HG03045 (cell line): ENCODE results near the gene MOB3C.

ENCODE experiments used
- ATAC-seq: cut with Tn5 transposase; IDR thresholded peaks from one replicate; pipeline ENCODE4 v1.9.1; 2021; ENCODE audit warnings: mild to moderate bottlenecking, moderate library complexity; ENCODE audit not compliant: unreplicated experiment

The MOB3C gene

DNA sequence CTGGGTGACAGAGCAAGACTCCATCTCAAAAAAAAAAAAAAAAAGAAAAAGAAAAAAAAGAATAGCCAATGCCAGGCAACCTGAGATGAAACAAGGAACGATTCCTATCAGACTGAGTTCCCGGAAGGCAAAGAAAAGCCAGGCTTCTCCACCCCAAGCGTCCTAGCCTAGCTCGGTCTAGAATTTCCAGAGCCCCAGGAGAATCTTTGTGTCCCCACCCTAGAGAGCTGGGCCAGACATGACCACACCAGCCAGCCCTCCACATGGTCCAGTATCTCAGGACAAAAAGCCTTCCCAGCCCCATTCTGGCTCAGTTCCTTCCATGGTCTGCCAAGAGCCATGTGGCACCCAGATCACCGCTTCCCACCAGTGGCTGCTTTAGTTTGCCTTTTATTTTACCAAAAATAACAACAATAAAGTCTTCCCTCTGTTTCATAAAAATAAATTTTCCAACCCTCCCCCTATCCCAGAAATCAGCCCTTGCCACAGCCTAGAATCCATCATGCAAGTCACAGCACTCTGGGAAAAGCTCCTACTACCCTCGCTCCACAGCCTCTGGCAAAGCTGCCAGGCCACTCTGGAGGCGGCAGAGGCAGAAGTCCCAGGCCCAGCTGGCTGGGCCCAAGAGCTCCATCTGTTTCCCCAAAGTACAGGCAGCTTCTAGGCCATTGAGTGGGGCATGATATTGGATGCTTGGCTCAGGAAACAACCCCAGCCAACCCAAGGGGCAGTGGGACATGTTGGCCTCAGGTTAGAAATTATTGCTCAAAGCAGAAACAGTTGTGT is 9.1 kb downstream of the MOB3C start:
- no peak for ATAC-seq

DNA sequence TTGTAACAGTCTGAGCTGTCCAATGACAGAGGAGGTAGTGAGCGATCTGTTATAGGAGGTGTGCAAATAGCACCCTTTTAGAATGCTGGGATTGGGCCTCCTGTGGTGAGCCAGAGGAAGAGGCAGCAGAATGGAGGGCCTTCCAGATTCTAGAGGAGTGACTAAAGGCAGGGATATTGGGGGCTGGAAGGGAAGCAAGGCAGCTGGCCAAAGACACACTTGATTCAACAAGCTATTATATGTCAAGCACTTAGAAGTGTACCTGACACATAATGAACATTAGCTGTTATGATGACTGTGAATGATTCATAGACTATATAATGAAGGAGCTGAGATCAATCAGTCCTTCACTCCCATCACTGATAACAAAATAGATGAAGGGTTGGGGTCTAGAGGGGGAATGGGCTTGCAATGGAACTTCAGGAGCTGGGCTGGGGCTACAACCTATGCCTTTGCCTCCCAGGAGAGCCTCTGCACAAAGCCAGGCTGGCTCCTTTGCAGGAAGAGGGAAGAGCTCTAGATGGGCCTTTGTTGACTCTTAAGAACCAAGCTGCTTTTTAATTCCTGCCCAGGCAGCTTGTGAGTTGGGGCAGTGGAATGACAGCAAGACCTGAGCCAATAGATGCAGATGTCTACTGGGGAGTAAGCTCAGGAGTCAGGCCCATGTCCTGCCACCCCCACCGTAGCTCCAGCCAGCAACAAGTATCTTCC is 10.2 kb downstream of the MOB3C start:
- ATAC-seq, result no peak

DNA sequence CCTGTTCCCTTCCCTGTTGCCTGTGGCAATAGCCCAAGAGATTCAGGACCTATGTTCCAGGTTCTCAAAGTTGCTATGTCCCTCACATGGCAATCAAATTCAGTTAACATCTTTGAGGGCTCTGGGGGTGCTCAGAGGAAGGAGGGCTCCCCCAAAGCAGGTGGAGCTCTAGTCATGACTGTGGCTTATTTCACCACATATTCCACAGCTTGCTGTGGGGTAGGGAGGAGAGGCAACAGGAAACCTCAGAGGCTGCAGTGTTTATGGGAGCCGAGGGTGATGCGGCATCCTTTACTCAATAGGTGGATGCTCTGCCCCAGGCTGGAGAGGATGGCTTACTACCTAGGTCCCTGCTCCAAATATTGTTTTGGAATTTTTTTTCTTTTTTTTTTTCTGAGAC is 11.4 kb downstream of the MOB3C start:
- no peak for ATAC-seq

DNA sequence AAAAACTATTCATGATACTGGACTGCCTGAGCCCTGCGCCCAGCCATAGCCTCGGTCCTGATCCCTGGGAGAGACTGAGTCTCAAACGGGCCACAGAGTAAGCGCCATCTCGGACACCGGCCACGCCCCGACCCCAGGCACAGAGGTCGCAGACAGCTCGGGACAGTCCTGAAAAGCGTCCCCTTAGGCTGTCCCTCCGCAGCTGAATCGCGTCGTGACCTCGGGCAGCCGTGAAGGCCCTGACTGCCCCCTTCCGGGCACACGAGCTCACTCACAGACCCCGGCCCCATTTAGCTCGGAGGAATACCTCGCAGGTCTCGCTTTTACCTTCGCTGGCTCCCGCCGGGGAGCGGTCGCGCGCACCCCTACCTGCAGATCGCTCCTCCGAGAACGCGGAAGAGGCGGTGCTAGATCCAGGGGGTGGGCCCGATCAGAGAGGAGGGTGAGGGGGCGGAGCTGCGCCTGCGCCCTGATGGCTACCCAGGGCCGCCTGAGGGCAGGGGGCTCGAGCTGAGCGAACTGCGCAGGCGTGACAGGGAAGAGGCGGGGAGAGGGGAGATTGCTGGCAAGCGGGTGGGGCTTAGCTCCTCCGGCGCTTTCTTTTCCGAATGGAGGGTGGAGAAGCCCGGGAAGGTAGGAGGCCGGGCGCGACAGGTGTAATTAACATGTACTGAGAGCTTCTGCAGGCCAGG is 12.6 kb downstream of the MOB3C start, which contains the start of gene MKNK1:
Gene MKNK1, minus strand, starts transcription at position 411 of the 692 bp plus-strand sequence. CDS start 20,941 bp downstream, outside the sequence.
- ATAC-seq, result peak; percentile 92

DNA sequence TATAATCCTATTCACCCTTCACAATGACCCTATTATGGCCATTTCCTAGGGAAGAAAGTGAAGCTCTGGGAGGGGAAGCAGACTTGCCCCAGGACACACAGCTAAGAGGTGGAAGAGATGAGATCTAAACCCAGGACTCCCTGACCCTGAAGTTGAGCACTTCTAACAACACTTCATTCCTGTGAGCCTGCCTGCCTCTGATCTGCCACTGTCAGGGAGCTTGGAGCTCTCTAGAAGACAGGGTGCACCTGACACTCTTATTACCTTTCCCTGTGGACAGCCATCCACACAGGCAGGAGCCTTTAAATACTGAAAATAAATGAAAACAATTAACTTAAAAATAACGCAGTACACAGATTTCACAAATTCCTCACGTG is 13.1 kb downstream of the MOB3C start:
- ATAC-seq, result no peak

DNA sequence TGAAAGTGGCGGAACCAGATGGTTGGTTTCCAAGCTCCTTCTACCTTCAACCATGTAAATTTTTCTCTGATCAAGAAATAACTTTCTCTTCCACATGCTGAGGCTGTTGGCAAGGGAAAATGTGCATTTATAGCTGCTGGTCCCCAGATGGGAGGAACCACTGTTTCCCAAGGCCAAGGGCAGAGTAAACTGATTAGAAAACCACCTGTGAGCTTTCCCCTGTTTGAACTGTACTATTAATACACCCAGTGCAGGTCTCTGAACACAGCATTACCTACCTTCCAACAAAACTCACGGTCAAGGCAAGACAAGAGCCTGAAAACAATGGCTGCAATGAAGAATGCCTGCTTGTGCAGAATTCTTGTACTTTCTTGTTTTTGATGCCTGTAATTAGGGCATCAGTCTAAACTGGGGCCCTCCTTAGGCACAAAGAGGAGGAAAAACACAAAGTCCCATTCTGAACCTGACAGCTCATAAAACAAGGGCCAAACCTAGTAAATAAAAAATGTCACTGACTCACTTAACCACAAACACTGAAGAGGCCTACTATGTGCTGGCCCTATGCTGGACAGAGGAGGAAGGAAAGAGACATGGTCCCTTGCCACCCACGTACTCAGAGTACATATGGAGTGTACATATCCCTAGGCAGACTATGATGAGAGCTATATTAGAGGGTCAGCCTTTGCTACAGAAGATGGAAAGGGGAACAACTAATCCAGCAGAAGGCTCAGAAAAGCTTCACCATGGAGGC is 15.2 kb downstream of the MOB3C start:
- ATAC-seq, result no peak

DNA sequence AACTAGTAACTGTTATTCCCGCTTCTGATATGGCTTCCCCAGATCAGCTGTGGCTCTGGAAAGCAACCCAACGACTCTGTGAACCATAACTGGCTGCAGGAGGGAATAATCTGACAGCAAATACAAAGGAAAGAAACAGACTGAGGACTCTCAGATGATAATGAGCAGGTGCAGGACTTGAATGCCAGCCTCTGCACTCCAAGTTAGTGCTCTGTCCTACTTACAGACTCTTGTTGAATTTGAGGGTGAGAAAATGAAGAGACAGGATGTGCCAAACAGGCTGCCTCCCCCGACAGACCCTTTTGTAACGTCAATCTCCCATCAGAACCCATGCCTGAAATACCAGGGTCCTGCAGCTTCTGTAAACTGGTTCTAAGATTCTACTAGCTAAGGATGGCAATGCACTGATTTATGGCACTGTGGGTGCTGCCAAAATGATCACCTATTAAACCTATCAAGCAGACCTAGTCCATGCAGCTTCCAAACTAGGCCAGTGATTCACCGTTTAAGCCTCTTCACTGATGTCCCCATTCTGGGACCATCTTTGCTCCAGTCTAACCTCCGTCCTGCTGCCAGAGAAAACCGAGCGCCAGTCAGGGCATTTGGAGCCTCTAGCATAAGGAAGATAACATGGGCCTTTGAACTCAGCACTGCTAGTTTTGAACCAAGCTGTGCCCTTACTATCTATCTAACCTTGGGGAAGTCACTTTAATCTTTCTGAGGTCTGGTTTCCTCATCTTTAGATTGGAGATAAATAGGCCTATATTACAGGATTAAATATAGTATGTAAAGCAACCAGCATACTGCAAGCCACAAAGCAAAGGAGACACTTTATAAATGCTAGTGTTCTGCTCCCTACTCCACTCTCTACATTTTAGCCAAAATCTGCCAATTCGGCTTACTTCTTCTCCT is 17.3 kb downstream of the MOB3C start:
- ATAC-seq, result no peak

DNA sequence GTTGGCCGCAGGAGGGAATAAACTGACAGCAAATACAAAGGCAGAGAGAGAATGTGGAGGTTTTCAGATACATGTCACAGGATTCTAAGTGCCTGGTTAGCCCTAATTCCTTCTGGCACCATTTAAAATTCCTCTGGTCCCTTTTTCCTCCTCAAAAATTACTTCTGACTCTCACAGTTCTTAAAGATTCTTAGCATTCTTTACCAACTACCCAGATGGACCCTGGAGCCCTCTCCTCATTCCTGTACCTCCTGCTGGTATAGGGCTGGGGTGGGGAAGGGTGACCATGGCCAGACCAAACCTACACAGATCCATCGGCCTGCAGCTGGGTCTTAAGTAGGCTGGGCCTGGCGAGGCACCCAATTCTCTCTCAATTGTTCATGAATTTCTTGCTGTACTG is 19.8 kb downstream of the MOB3C start:
- no peak for ATAC-seq

DNA sequence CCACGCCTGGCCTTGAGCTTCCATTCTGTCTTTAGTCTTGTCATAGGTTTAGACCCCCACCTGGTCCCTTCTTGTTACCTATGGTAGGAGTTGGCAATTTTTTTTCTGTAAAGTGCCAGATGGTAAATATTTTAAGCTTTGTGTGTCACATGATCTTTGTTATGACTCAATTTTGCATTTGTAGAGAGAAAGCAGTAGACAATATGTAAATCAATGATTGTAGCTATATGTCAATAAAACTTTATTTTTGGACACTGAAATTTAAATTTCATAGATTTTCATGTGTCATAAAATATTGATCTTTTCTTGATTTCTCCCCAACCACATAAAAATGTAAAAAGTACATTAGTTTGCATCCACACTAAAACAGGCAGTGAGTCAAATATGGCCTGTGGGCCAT is 20.6 kb downstream of the MOB3C start:
- no peak for ATAC-seq

DNA sequence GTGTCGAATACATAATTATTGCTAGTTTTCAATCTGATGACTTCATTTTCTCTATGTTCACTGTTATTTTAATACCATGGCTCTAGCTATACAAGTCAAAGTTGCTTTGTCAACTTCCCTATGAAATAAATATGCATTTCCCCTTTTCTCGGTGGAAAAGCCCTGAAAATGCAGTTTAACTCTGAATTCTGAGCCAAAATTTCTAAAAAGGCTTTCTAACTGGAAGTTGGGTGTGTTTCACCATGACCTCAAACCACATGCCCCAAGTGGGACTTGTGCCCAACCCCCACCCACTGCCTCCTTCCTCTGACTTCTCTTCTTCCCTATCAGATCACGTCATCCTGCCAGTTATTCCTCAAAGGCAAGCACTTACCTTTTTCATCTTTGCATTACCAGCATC is 21.5 kb downstream of the MOB3C start:
- ATAC-seq, result no peak

DNA sequence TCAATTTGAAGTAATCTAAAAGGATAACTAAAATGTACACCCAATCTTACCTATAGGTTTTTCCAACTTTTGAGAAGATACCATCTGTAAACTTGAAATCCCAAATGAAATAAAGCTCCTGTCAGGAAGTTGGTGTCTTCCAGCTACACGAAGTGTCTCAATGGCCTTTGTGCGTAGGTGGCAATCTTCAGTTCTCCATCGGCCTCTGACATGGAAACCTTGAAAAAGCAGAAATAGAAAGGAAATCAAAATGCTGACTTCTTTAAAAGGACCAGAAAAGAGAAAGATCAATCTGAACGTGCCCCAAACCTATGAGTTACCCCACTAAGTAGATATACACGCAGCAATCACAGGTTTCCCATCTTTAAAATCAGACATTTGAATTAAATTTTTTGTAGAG is 22.5 kb downstream of the MOB3C start:
- no peak for ATAC-seq

DNA sequence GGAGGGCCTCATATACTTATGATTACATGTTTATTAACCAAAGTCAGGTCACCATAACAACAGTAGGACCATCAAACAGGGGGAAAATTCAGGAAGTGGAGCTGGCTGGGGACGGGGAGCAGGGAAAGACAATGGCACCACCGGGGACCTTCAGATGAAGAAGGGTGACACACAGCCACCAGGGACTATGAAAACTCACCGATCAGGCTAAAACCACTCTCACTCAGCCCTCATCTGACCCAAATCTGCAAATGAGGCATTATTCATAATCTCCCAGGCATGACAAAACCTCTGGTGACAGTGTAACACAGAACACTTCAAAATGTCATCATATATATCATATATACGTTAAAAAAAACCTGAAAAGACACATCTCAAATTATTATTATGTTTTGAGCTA is 23.8 kb downstream of the MOB3C start:
- ATAC-seq, result no peak

DNA sequence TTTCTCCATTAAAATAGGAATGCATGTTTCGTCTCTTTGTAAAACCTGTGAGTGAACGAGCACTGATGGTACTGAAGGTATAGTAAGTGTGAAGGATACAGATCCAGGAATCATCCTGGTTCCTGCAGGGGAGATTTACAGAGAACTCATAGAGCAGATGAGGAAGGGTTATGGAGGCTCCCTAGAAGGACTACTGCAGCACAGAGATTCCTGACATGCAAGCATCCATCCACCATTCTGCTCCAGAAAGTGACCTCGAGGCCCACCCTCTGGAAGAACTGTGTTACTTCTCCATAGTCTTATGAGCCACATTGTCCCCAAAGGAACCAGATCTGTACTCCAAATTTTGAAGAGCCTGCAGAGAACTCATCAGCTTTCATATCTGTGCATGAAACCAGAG is 27.1 kb downstream of the MOB3C start:
- ATAC-seq, result no peak

DNA sequence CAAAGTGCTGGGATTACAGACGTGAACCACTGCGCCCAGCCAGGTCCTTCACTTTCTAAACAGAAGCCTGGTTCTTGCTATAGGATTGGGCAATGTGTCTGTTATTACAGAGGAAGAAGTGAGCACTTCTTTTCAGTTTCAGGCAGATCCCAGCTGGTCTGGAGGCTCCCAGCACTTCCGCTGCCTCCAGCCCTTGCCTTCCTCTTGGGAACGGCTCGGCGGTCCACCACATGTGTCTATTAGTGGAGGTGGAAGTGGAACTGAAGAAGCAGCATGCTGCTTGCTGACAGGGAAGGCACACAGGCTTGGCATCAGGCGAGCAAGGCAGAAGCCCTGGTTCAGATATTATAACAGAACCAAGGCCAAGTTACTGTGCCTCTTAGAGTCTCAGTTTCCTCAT is 29.5 kb downstream of the MOB3C start:
- no peak for ATAC-seq

DNA sequence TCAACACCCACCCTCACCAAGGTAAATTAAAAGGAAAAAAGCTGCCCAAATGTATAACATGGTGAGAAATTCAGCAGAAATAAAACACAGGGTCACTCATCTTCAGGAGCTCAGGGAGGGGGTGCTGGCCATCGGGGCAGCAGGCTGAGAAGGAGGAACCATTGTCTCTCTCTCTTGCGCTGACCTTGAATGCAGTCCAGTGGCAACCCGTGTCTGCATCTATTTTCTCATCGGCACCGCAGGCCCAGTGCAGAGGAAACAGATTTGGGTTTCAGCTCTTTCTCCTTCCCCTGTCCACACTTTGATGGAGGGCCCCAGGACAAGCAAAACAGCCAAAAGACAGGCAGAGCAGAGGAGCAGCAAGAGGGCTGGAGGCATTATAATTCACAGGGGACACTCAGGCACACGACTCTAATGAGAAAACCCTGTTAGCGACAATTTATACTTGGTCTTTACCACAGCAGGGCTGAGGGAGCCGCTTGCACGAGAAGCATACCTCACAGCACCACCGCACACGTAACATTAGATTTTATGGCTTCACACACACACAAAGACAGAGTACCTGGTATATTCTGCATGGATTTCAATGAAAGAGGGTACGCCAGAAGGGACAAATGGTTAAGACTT is 31.2 kb downstream of the MOB3C start:
- no peak for ATAC-seq

DNA sequence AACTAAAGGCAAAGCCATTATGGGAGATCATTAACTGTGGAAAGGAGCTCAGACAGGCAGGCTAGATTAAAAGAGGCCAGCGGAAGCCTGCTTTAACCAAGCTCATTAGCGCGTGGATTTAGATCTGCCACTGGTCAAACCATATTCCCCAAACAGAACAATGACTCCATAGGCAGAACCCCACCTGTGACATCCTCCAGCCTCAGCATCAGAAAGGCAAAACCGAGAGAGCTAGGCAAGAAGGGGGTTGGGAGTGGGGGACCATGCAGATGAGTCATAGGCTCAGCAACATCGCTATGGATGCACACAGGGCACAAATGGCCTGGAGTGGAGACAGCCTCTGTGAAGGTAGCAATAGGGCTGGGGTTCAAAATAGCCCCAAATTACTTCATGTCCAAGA is 33.1 kb downstream of the MOB3C start:
- no peak for ATAC-seq

DNA sequence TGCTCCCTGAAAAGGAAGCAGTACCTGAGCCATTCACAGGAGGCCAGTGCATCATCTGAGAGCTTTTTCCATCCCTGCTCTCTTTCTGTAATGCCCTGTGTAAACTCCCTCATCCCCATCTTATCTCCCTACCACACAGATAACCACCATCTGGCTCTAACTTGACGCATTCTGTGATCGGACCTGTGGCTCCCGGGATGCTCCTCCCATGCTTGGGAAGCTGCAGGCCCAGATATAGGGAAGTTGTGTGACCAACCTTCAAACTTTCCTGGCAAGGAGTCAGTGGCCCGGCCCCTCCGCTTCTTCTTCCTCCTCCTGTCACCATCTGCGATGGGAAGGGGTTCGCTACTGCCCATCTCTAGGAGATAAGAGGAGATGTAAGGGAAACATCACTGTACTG is 33.6 kb downstream of the MOB3C start:
- ATAC-seq, result no peak

DNA sequence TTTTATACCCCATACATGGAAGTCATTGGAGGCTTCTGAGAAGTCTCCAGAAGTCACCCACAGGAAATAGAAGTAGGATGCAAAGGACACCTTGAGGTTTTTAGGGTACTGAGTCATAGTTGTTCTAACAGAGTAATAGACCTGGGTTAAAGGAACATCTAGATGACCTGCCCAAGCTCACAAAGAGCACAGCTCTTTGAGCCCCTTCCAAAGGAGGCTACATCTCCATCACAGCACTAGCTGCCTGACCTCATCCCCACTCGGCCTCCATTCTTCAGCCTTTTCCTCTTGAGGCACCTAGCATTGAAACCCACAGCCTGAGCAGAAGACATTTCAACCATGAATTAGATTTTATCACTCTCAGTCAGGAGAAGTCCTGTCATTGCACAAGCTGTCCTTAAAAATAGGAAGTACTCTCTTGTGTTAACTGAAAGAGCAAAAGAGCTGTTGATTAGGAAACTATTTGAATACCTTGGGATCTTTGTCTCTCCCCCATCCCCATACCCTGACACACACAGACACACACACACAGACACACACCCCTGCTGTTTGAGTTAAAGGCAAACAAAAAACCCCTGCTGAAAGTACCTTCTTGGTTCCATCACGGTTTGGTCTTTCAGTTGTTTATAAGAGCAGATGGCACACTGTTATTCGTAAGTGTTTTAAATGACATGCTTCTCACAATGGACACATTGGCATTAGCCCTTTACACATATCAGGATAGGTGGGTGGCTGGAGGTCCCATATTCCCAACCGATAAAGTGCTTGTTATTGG is 34.7 kb downstream of the MOB3C start:
- no peak for ATAC-seq
